ENCODE data around the gene CBLB.

The CBLB gene

GRCh38 chr3:105806359-105806758 lies 62.5 kb downstream of the CBLB start:
- TF ChIP-seq, protein P1, sequence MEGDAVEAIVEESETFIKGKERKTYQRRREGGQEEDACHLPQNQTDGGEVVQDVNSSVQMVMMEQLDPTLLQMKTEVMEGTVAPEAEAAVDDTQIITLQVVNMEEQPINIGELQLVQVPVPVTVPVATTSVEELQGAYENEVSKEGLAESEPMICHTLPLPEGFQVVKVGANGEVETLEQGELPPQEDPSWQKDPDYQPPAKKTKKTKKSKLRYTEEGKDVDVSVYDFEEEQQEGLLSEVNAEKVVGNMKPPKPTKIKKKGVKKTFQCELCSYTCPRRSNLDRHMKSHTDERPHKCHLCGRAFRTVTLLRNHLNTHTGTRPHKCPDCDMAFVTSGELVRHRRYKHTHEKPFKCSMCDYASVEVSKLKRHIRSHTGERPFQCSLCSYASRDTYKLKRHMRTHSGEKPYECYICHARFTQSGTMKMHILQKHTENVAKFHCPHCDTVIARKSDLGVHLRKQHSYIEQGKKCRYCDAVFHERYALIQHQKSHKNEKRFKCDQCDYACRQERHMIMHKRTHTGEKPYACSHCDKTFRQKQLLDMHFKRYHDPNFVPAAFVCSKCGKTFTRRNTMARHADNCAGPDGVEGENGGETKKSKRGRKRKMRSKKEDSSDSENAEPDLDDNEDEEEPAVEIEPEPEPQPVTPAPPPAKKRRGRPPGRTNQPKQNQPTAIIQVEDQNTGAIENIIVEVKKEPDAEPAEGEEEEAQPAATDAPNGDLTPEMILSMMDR (IDR thresholded peaks at IDR 0.05; ENCODE audit: low read depth, low read length): no peak
- DNase-seq (ENCODE audit: low read depth in 2 of 2): peak; percentile 65
- H3K4me3 ChIP-seq (replicated peaks in 1 of 2; ENCODE audit: low read depth in 2 of 2, low read length in 2 of 2): no peak overlapping the region

DNA sequence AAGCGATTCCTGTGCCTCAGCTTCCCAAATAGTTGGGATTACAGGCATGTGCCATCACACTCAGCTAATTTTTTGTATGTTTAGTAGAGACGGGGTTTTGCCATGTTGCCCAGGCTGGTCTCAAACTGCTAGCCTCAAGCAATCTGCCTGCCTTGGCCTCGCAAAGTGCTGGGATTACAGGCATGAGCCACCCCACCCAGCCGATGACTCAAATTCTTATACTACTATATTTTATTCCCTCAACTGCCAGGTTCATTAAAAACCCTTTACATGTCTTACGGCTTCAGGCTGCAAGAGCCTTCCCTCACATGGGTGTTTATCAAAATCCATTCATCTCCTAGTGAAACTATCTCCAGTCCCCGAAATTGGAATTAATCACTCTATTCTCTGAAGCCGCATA lies 63.4 kb downstream of the CBLB start:
- TF ChIP-seq, protein P1 (IDR thresholded peaks at IDR 0.05; ENCODE audit: low read depth, low read length): no peak
- H3K4me3 ChIP-seq (replicated peaks in 1 of 2; ENCODE audit: low read depth in 2 of 2, low read length in 2 of 2): no peak overlapping the region
- no peak for DNase-seq (ENCODE audit: low read depth in 2 of 2)

DNA sequence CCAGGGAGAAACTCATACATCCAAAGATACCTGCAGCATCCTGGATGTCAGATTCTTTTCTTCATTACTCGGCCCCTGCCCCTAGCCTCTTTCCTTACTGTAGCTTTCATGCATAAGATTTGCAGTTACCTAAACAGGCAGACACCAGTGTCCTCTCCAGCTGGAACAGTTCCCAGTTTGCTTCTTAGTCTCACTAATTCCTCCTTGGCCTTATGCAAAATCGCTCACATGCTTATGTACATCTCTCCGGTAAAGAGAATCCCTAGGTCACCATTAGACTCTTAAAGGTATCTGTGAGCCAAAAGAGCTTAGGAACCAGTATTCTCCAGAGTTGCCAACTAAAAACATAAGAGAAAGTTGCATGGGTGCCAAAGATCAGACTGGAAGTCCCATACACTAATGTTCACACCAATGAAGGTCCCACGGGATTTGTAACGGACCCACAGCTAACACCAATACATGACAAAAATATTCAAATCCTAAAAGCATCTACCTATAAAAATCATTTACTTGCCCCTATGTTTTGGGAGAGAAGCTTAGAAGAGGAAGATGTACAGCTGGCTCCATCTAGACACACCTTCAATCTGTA lies 66.6 kb downstream of the CBLB start:
- TF ChIP-seq, protein P1 (IDR thresholded peaks at IDR 0.05; ENCODE audit: low read depth, low read length): no peak
- H3K4me3 ChIP-seq (replicated peaks in 1 of 2; ENCODE audit: low read depth in 2 of 2, low read length in 2 of 2): no peak overlapping the region
- DNase-seq (ENCODE audit: low read depth in 2 of 2): no peak

GRCh38 chr3:105801397-105801796 lies 67.4 kb downstream of the CBLB start:
- TF ChIP-seq, protein P1 (IDR thresholded peaks at IDR 0.05; ENCODE audit: low read depth, low read length): no peak
- no peak for DNase-seq (ENCODE audit: low read depth in 2 of 2)
- no peak overlapping the region for H3K4me3 ChIP-seq (replicated peaks in 1 of 2; ENCODE audit: low read depth in 2 of 2, low read length in 2 of 2)

DNA sequence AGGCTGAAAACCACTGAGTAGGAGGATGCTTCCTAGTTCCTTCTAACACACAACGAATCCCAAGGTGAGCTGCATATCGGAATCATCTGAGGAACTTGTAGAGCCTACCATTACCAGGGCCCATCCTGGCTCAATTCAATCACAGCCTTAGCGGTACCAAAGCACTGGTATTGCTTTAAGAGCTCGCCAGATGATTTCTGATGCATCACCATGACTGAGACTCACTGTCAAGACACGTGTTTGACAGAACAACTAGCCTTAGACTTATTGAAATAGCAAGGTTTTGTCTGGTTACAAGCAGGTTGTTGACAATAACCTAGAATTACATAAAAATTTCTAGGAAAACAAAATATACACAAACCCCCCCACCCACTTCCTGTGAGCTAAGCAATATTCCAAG lies 68.5 kb downstream of the CBLB start:
- TF ChIP-seq, protein P1 (IDR thresholded peaks at IDR 0.05; ENCODE audit: low read depth, low read length): no peak
- H3K4me3 ChIP-seq (replicated peaks in 1 of 2; ENCODE audit: low read depth in 2 of 2, low read length in 2 of 2): no peak overlapping the region
- peak in 1 of 2 donors; percentile 49 for DNase-seq (ENCODE audit: low read depth in 2 of 2)

- TF ChIP-seq, protein P1 (IDR thresholded peaks at IDR 0.05; ENCODE audit: low read depth, low read length): no peak
- no peak overlapping the region for H3K4me3 ChIP-seq (replicated peaks in 1 of 2; ENCODE audit: low read depth in 2 of 2, low read length in 2 of 2)
- DNase-seq (ENCODE audit: low read depth in 2 of 2): no peak
Observed at GRCh38 chr3:105799286-105799685, 69.5 kb downstream of the CBLB start.

DNA sequence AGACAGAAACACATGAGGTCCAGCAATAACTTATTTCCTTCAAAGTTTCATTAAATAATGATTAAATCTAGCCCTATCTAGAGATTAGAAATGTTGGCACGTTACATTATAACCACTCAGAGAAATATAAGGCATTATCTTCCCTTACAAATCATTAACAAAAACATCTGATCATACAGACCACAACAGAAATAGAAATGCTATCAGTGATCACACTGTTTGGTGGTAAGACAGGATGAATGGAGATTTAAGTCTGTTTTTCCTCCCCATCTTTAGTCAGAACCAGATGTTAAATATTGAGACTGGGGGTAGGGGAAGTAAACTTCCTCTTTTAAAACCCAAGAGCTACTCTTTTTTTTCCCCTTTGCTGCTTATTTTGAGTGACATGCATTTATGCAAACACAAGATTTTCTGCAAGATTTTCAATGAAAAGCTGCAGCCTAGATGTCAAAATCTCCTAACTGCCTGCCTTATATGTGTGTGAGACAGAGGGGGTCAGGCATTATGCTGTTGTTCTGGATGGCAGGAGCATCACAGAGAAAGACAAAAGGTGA lies 70.4 kb downstream of the CBLB start:
- DNase-seq (ENCODE audit: low read depth in 2 of 2): peak in 1 of 2 donors; percentile 46
- TF ChIP-seq, protein P1 (IDR thresholded peaks at IDR 0.05; ENCODE audit: low read depth, low read length): no peak
- no peak overlapping the region for H3K4me3 ChIP-seq (replicated peaks in 1 of 2; ENCODE audit: low read depth in 2 of 2, low read length in 2 of 2)
